BE2C (cell line): Measurements from ENCODE around the gene AKR1E2.

Experiments
- DNase-seq: peaks from one replicate; pipeline ENCODE4 v3.0.0-alpha.2; 2020
- H3K27me3 ChIP-seq: fragments of 250-450 bp; sonication (Bioruptor Pico); 2 replicates; pipeline ENCODE4 v1.5.1; 2020; ENCODE audit warnings: mild to moderate bottlenecking
- H3K36me3 ChIP-seq: fragments of 250-450 bp; sonication (Bioruptor Pico); 2 replicates; pipeline ENCODE4 v1.5.1; 2020; ENCODE audit warnings: mild to moderate bottlenecking
- H3K4me1 ChIP-seq: fragments of 250-450 bp; sonication (Bioruptor Pico); 2 replicates; pipeline ENCODE4 v1.5.1; 2020
- H3K4me3 ChIP-seq: 2 replicates; pipeline ENCODE4 v1.5.1; 2011; ENCODE audit warnings: low read depth, low read length
- H3K9me3 ChIP-seq: fragments of 250-450 bp; sonication (Bioruptor Pico); 2 replicates; pipeline ENCODE4 v1.5.1; 2020
- CTCF ChIP-seq: IDR thresholded peaks from 2 replicates; pipeline ENCODE4 v1.5.1; 2012; ENCODE audit warnings: mild to moderate bottlenecking, low read depth, low read length

AKR1E2 gene

GRCh38 chr10:4784667-4785333 lies 41.2 kb upstream of the AKR1E2 start:
- no peak for TF ChIP-seq CTCF

GRCh38 chr10:4786043-4786839 lies 39.8 kb upstream of the AKR1E2 start:
- no peaks in the 10 kb centered on the region for H3K9me3 ChIP-seq
- H3K27me3 ChIP-seq = no peaks in the 10 kb centered on the region
- DNase-seq = no peak
- no peak for TF ChIP-seq CTCF
- no peaks in the 10 kb centered on the region for H3K36me3 ChIP-seq
- H3K4me1 ChIP-seq = no peaks in the 10 kb centered on the region
- no peak overlapping the region for H3K4me3 ChIP-seq

More at GRCh38 chr10:4784667-4785333, 41.2 kb upstream of the AKR1E2 start:
- Histone ChIP-seq H3K9me3 (no peaks in the 10 kb centered on the region), H3K36me3 (no peaks in the 10 kb centered on the region), H3K27me3 (no peaks in the 10 kb centered on the region), H3K4me3 (no peak overlapping the region), H3K4me1 (peaks cover 4% of the 10 kb centered on the region)
- no peak for DNase-seq

GRCh38 chr10:4790045-4790444 lies 36.0 kb upstream of the AKR1E2 start:
- Histone ChIP-seq H3K36me3 (no peaks in the 10 kb centered on the region), H3K4me1 (no peaks in the 10 kb centered on the region), H3K27me3 (no peaks in the 10 kb centered on the region), H3K9me3 (no peaks in the 10 kb centered on the region), H3K4me3 (no peak overlapping the region)
- no peak for TF ChIP-seq CTCF
- DNase-seq = no peak

GRCh38 chr10:4790922-4791321 lies 35.1 kb upstream of the AKR1E2 start:
- H3K9me3 ChIP-seq = no peaks in the 10 kb centered on the region
- H3K27me3 ChIP-seq = no peaks in the 10 kb centered on the region
- DNase-seq = no peak
- H3K4me1 ChIP-seq = no peaks in the 10 kb centered on the region
- TF ChIP-seq CTCF = no peak
- no peak overlapping the region for H3K4me3 ChIP-seq
- no peaks in the 10 kb centered on the region for H3K36me3 ChIP-seq

GRCh38 chr10:4792381-4792780 lies 33.6 kb upstream of the AKR1E2 start:
- Histone ChIP-seq H3K4me3 (no peak overlapping the region), H3K4me1 (no peaks in the 10 kb centered on the region)
- TF ChIP-seq CTCF = no peak

GRCh38 chr10:4801405-4801804 lies 24.6 kb upstream of the AKR1E2 start:
- no peaks in the 10 kb centered on the region for H3K4me1 ChIP-seq
- H3K27me3 ChIP-seq = no peaks in the 10 kb centered on the region
- no peak overlapping the region for H3K4me3 ChIP-seq
- no peaks in the 10 kb centered on the region for H3K36me3 ChIP-seq
- H3K9me3 ChIP-seq = no peaks in the 10 kb centered on the region
- TF ChIP-seq CTCF = no peak
- DNase-seq = no peak

More at GRCh38 chr10:4792381-4792780, 33.6 kb upstream of the AKR1E2 start:
- DNase-seq = no peak
- Histone ChIP-seq H3K36me3 (no peaks in the 10 kb centered on the region), H3K9me3 (no peaks in the 10 kb centered on the region), H3K27me3 (no peaks in the 10 kb centered on the region)
